ENCODE measurements around the gene ADAMTS7. TPM values are rescaled to one million over a fixed set of nuclear protein-coding genes. Genes with fewer than 3 reads are reported as not detected.
"Not testable (repeated sequence)": the region's sequence is repeated elsewhere in the genome, so short reads cannot be mapped to it uniquely, and the experiment has no call there.

ADAMTS7 gene
- total RNA-seq, 1 experiment from 2014 or later, result 23.1 TPM

DNA sequence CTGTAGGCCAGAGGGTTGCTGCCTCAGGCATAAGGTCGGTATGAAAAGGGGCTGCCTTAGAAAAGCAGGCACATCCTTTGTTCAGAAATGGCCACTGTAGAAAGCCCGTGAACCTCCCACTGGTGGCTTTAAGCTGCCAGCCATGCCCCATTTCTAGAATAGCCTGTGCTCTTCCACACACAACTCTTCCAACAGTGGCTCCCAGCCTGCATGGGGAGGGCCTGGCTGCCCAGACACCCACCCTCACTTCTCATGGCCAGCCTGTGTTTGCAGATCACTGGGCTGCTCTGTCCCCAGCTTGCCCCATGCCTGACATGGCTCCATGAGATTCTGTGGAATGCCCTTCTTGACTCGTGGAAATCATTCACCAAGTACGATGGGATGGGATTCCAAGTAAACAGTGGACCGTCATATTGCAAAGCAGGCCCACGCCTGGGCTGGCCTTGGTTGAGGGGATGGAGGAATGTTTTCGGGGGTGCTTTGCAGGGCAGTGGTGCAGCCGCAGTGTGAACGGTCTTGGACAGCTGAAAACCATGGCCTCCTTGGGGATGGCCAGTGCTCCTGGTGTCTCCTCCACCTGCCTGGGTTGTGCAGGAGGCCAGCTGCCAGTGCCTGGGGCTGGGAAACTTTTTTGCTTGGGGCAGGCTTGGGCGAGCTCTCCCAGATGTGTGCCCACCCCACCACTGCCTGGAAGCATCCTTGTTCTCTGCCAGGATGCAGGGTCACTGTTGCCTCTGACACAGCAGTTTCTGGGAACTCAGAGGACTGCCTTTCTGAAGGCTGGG is 57.3 kb downstream of the ADAMTS7 start:
- not testable (repeated sequence) for H3K4me1 Mint-ChIP-seq; H3K23ac ChIP-seq (ENCODE audit: insufficient read length, low read depth, low read length); H2BK12ac ChIP-seq (ENCODE audit: insufficient read length, low read depth, low read length); H3K9me3 ChIP-seq (ENCODE audit: control insufficient read depth, low read depth, low read length); H3K23me2 ChIP-seq (ENCODE audit: insufficient read length, low read depth, low read length, poor library complexity, severe bottlenecking); H3K9me3 Mint-ChIP-seq; H4K5ac ChIP-seq (ENCODE audit: insufficient read length, low read depth, low read length); H3T11ph ChIP-seq (ENCODE audit: low read length); H3K79me2 ChIP-seq (ENCODE audit: insufficient read depth, low read length); H4K20me1 ChIP-seq (ENCODE audit: control insufficient read depth, insufficient read depth, insufficient read length); H3K56ac ChIP-seq (ENCODE audit: insufficient read length, low read depth, low read length); H3K4me1 ChIP-seq (ENCODE audit: insufficient read depth, low read length); H2BK20ac ChIP-seq (ENCODE audit: low read depth, low read length, poor library complexity, severe bottlenecking); H2AK5ac ChIP-seq (ENCODE audit: insufficient read length, low read length); H3K79me1 ChIP-seq (ENCODE audit: insufficient read depth, low read depth, low read length, poor library complexity, severe bottlenecking); H4K8ac ChIP-seq (replicated peaks; ENCODE audit: insufficient read length, low read depth, low read length); H3K27ac ChIP-seq (ENCODE audit: insufficient read length, low read depth, low read length); H3K18ac ChIP-seq (ENCODE audit: insufficient read length, low read depth, low read length); DNase-seq; H3K27ac Mint-ChIP-seq; H2BK120ac ChIP-seq (ENCODE audit: low read depth, low read length, poor library complexity, severe bottlenecking); H3K4ac ChIP-seq (ENCODE audit: low read depth, low read length); H3K36me3 Mint-ChIP-seq (ENCODE audit: insufficient read depth in 1 of 3, low read depth in 3 of 3); H4K91ac ChIP-seq (ENCODE audit: insufficient read length, low read depth, low read length); H2AFZ ChIP-seq (ENCODE audit: low read length); H3K4me2 ChIP-seq (ENCODE audit: insufficient read depth, insufficient read length, low read length); H3K9ac ChIP-seq (ENCODE audit: extremely low read depth, insufficient read length, low read length); H3K27me3 ChIP-seq (ENCODE audit: insufficient read depth, low read length); H2BK5ac ChIP-seq (ENCODE audit: insufficient read length, low read length); H2BK15ac ChIP-seq (ENCODE audit: low read depth, low read length); H3K14ac ChIP-seq (ENCODE audit: insufficient read depth, low read length); H3K4me3 Mint-ChIP-seq
- peaks cover 13% of the 10 kb centered on the region for H3K27me3 Mint-ChIP-seq (ENCODE audit: low read depth)
- WGBS (ENCODE audit: extremely low coverage, insufficient read length, low lambda C conversion rate), result no CpG with 5 or more reads among the region's 10 CpGs

DNA sequence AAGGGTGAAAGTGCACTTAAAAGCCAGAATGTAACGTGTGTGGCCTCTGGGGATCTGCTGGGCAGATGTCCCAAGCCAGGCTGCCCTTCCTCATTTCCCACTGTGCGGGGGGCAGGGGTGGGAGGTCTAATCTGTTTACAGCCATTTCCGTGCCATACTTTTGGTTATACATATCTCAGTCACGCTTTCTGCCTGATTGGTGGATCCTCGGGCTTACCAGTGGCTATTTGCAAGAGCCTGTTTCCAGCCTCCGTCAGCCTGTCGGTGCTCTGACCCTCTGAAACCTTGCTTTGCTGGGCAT is 58.0 kb downstream of the ADAMTS7 start:
- peak overlapping the region in 1 of 3 experiments; percentile 76; a peak in 1 of 7 replicates for H3K27ac Mint-ChIP-seq
- not testable (repeated sequence) for H2BK120ac ChIP-seq (ENCODE audit: low read depth, low read length, poor library complexity, severe bottlenecking); H3K9me3 ChIP-seq (ENCODE audit: control insufficient read depth, low read depth, low read length); H3K27me3 ChIP-seq (ENCODE audit: insufficient read depth, low read length); DNase-seq; H3K23me2 ChIP-seq (ENCODE audit: insufficient read length, low read depth, low read length, poor library complexity, severe bottlenecking); H3K9me3 Mint-ChIP-seq; H2BK15ac ChIP-seq (ENCODE audit: low read depth, low read length); H3K79me1 ChIP-seq (ENCODE audit: insufficient read depth, low read depth, low read length, poor library complexity, severe bottlenecking); H3K27ac ChIP-seq (ENCODE audit: insufficient read length, low read depth, low read length); H4K5ac ChIP-seq (ENCODE audit: insufficient read length, low read depth, low read length); H4K20me1 ChIP-seq (ENCODE audit: control insufficient read depth, insufficient read depth, insufficient read length); H3K18ac ChIP-seq (ENCODE audit: insufficient read length, low read depth, low read length); H3T11ph ChIP-seq (ENCODE audit: low read length); H3K4me1 ChIP-seq (ENCODE audit: insufficient read depth, low read length); H2AFZ ChIP-seq (ENCODE audit: low read length); H3K9ac ChIP-seq (ENCODE audit: extremely low read depth, insufficient read length, low read length); H2BK12ac ChIP-seq (ENCODE audit: insufficient read length, low read depth, low read length); H3K56ac ChIP-seq (ENCODE audit: insufficient read length, low read depth, low read length); H3K14ac ChIP-seq (ENCODE audit: insufficient read depth, low read length); H2BK5ac ChIP-seq (ENCODE audit: insufficient read length, low read length); H4K91ac ChIP-seq (ENCODE audit: insufficient read length, low read depth, low read length); H3K79me2 ChIP-seq (ENCODE audit: insufficient read depth, low read length); H3K36me3 Mint-ChIP-seq (ENCODE audit: insufficient read depth in 1 of 3, low read depth in 3 of 3); H3K4ac ChIP-seq (ENCODE audit: low read depth, low read length); H3K23ac ChIP-seq (ENCODE audit: insufficient read length, low read depth, low read length); H2AK5ac ChIP-seq (ENCODE audit: insufficient read length, low read length); H3K4me2 ChIP-seq (ENCODE audit: insufficient read depth, insufficient read length, low read length); H2BK20ac ChIP-seq (ENCODE audit: low read depth, low read length, poor library complexity, severe bottlenecking); H3K4me1 Mint-ChIP-seq; H4K8ac ChIP-seq (replicated peaks; ENCODE audit: insufficient read length, low read depth, low read length)
- peak overlapping the region in 1 of 2 experiments; percentile 20; a peak in 1 of 5 replicates for H3K4me3 Mint-ChIP-seq
- peaks cover 13% of the 10 kb centered on the region for H3K27me3 Mint-ChIP-seq (ENCODE audit: low read depth)
- WGBS (ENCODE audit: extremely low coverage, insufficient read length, low lambda C conversion rate), result no CpG with 5 or more reads among the region's 7 CpGs
